22Rv1 (cell line): Measurements from ENCODE around the gene MINDY3.

Experiments
- ZFX ChIP-seq: fragments of 450-650 bp; IDR thresholded peaks from 2 replicates; pipeline ENCODE4 v1.6.1; 2017; ENCODE audit warnings: antibody characterized with exemption, borderline replicate concordance
- TF ChIP-seq, protein P1 (sequence below): fragments of 450-650 bp; IDR thresholded peaks from 2 replicates; pipeline ENCODE4 v1.5.1; 2017; ENCODE audit warnings: mild to moderate bottlenecking

DNA sequence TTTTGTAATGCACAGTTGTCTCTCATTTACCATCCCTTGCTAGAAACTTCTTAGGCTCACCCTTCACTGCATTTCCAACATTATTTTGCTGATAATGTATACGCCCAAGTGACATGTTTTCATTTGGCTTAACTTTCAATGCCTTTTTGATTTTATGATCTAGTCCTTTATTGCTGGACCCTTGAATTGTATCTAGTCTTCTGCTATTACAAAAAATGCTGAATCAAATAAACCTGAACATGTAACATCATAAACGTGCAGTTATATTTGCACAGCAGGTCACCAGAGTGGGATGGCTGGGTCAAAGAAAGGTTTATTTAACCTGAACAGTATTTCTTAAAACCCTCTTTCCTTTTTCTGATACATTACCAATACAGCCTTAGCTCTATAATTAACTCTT, 63.0 kb downstream of the MINDY3 start:
- TF ChIP-seq, protein P1, sequence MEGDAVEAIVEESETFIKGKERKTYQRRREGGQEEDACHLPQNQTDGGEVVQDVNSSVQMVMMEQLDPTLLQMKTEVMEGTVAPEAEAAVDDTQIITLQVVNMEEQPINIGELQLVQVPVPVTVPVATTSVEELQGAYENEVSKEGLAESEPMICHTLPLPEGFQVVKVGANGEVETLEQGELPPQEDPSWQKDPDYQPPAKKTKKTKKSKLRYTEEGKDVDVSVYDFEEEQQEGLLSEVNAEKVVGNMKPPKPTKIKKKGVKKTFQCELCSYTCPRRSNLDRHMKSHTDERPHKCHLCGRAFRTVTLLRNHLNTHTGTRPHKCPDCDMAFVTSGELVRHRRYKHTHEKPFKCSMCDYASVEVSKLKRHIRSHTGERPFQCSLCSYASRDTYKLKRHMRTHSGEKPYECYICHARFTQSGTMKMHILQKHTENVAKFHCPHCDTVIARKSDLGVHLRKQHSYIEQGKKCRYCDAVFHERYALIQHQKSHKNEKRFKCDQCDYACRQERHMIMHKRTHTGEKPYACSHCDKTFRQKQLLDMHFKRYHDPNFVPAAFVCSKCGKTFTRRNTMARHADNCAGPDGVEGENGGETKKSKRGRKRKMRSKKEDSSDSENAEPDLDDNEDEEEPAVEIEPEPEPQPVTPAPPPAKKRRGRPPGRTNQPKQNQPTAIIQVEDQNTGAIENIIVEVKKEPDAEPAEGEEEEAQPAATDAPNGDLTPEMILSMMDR = no peak
- no peak for TF ChIP-seq ZFX
